ENCODE results near the gene NKG7.

Gene NKG7

GRCh38 chr19:51330366-51330765, 42.1 kb downstream of the NKG7 start:
- TF ChIP-seq CTCF (IDR thresholded peaks at IDR 0.05; ENCODE audit: borderline replicate concordance, control extremely low read depth, extremely low read depth, insufficient read depth, missing control alignments) = no peak
- in situ Hi-C loops (cut with MboI; ENCODE audit: low sequenced_read_pairs, unreplicated experiment) = loop anchor here (25.0 kb wide), 1 partner anchor 332 kb away; no protein-coding TSS in a partner anchor
- DNase-seq (ENCODE audit: low spot score) = no peak

DNA sequence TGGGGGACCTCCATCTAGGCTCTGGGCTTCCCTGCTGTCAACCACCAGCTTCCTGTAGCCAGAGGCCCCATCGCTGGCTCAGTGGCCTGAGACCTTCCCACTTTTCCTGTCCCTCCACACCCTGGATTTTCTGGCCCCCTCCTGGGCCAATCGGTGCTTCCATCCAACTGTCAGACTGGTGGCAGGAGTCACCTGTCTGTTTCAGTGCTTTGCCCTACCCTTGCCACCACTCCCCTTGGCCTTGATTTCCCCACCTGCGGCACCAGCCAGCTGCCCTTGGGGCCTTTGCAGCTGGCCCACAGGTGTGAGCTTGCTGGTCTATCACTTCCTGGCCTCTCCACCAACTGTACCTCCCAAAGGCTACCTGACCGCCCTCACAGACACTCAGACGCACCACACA, 43.0 kb downstream of the NKG7 start:
- in situ Hi-C loops (cut with MboI; ENCODE audit: low sequenced_read_pairs, unreplicated experiment) = loop anchor here (25.0 kb wide), 1 partner anchor 333 kb away; no protein-coding TSS in a partner anchor
- DNase-seq (ENCODE audit: low spot score) = no peak
- no peak for TF ChIP-seq CTCF (IDR thresholded peaks at IDR 0.05; ENCODE audit: borderline replicate concordance, control extremely low read depth, extremely low read depth, insufficient read depth, missing control alignments)

GRCh38 chr19:51327066-51328001, 45.1 kb downstream of the NKG7 start:
- TF ChIP-seq CTCF (IDR thresholded peaks at IDR 0.05; ENCODE audit: borderline replicate concordance, control extremely low read depth, extremely low read depth, insufficient read depth, missing control alignments) = peak; percentile 32
- in situ Hi-C loops (cut with MboI; ENCODE audit: low sequenced_read_pairs, unreplicated experiment) = loop anchor here (25.0 kb wide), 1 partner anchor 335 kb away; no protein-coding TSS in a partner anchor
- peak; percentile 89 for DNase-seq (ENCODE audit: low spot score)

GRCh38 chr19:51326216-51327065, 46.0 kb downstream of the NKG7 start:
- no peak for TF ChIP-seq CTCF (IDR thresholded peaks at IDR 0.05; ENCODE audit: borderline replicate concordance, control extremely low read depth, extremely low read depth, insufficient read depth, missing control alignments)
- in situ Hi-C loops (cut with MboI; ENCODE audit: low sequenced_read_pairs, unreplicated experiment) = loop anchor here (25.0 kb wide), 1 partner anchor 336 kb away; no protein-coding TSS in a partner anchor
- DNase-seq (ENCODE audit: low spot score) = no peak

- in situ Hi-C loops (cut with MboI; ENCODE audit: low sequenced_read_pairs, unreplicated experiment) = loop anchor here (25.0 kb wide), 1 partner anchor 337 kb away; no protein-coding TSS in a partner anchor
- no peak for DNase-seq (ENCODE audit: low spot score)
- no peak for TF ChIP-seq CTCF (IDR thresholded peaks at IDR 0.05; ENCODE audit: borderline replicate concordance, control extremely low read depth, extremely low read depth, insufficient read depth, missing control alignments)
Observed at GRCh38 chr19:51325161-51325976, 47.1 kb downstream of the NKG7 start.

DNA sequence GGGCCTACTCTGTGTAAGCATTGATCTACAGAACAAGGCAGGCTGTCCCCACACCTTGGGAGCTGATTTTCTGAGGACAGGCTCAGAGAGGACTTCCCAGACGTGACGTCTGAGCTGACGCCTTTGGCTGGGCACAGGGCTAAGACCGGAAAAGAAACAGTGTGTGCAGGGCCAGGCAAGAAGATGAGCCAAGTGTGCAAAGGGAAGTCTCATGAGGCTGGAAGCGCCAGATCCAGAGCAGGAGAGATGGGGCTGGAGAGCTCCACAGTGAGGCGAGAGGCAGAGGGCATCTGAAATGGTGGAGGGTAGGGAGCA, 48.3 kb downstream of the NKG7 start:
- no peak for TF ChIP-seq CTCF (IDR thresholded peaks at IDR 0.05; ENCODE audit: borderline replicate concordance, control extremely low read depth, extremely low read depth, insufficient read depth, missing control alignments)
- no peak for DNase-seq (ENCODE audit: low spot score)
- in situ Hi-C loops (cut with MboI; ENCODE audit: low sequenced_read_pairs, unreplicated experiment) = no loop called here

All from GM13976 (cell line).